Measurements from ENCODE around the gene C2orf92.

The C2orf92 gene

GRCh38 chr2:97742381-97742847 is 72.9 kb downstream of the C2orf92 start:
- DNase-seq (ENCODE audit: low spot score) = no peak
- no peak for TF ChIP-seq CTCF (IDR thresholded peaks at IDR 0.05; ENCODE audit: extremely low read depth, insufficient read depth, missing control alignments)
- in situ Hi-C loops (cut with MboI; ENCODE audit: low pct_unique_long_range_greater_than_20kb, low sequenced_read_pairs, unreplicated experiment) = no loop called here

- in situ Hi-C loops (cut with MboI; ENCODE audit: low pct_unique_long_range_greater_than_20kb, low sequenced_read_pairs, unreplicated experiment) = no loop called here
Measured at GRCh38 chr2:97743913-97744312, 74.4 kb downstream of the C2orf92 start.

GRCh38 chr2:97745474-97746174 is 76.1 kb downstream of the C2orf92 start:
- in situ Hi-C loops (cut with MboI; ENCODE audit: low pct_unique_long_range_greater_than_20kb, low sequenced_read_pairs, unreplicated experiment) = no loop called here
- no peak for TF ChIP-seq CTCF (IDR thresholded peaks at IDR 0.05; ENCODE audit: extremely low read depth, insufficient read depth, missing control alignments)
- peak; percentile 63 for DNase-seq (ENCODE audit: low spot score)

More at GRCh38 chr2:97743913-97744312, 74.4 kb downstream of the C2orf92 start:
- TF ChIP-seq CTCF (IDR thresholded peaks at IDR 0.05; ENCODE audit: extremely low read depth, insufficient read depth, missing control alignments) = no peak
- DNase-seq (ENCODE audit: low spot score) = no peak

- in situ Hi-C loops (cut with MboI; ENCODE audit: low pct_unique_long_range_greater_than_20kb, low sequenced_read_pairs, unreplicated experiment) = no loop called here
- no peak for TF ChIP-seq CTCF (IDR thresholded peaks at IDR 0.05; ENCODE audit: extremely low read depth, insufficient read depth, missing control alignments)
- DNase-seq (ENCODE audit: low spot score) = no peak
Measured at GRCh38 chr2:97747285-97747684, 77.8 kb downstream of the C2orf92 start.

- no peak for DNase-seq (ENCODE audit: low spot score)
- TF ChIP-seq CTCF (IDR thresholded peaks at IDR 0.05; ENCODE audit: extremely low read depth, insufficient read depth, missing control alignments) = no peak
- in situ Hi-C loops (cut with MboI; ENCODE audit: low pct_unique_long_range_greater_than_20kb, low sequenced_read_pairs, unreplicated experiment) = no loop called here
Measured at GRCh38 chr2:97747716-97748115, 78.2 kb downstream of the C2orf92 start.

- TF ChIP-seq CTCF (IDR thresholded peaks at IDR 0.05; ENCODE audit: extremely low read depth, insufficient read depth, missing control alignments) = no peak
- no peak for DNase-seq (ENCODE audit: low spot score)
- in situ Hi-C loops (cut with MboI; ENCODE audit: low pct_unique_long_range_greater_than_20kb, low sequenced_read_pairs, unreplicated experiment) = no loop called here
Measured at GRCh38 chr2:97749581-97749980, 80.1 kb downstream of the C2orf92 start.

Data from GM13977 (cell line).